Activated CD4-positive, CD25-positive, alpha-beta regulatory T cell treated with anti-CD3 and anti-CD28 coated beads, Interleukin-2, amount 50 U/mL, for 72 hours (primary cell): ENCODE data around the gene GNPTAB.

ENCODE experiments used
- DNase-seq: peaks from one replicate; pipeline ENCODE4 v3.0.0; 2021

Gene GNPTAB

GRCh38 chr12:101727098-101727497, 103.7 kb downstream of the GNPTAB start:
- no peak for DNase-seq

- DNase-seq, result no peak
These were observed 108.4 kb downstream of the GNPTAB start for GRCh38 chr12:101722392-101722791.

- DNase-seq, result no peak
These were observed 110.6 kb downstream of the GNPTAB start for GRCh38 chr12:101720118-101720517.

- no peak for DNase-seq
These were observed 111.2 kb downstream of the GNPTAB start for GRCh38 chr12:101719566-101719965.

GRCh38 chr12:101714877-101715444, 115.8 kb downstream of the GNPTAB start:
- no peak for DNase-seq

GRCh38 chr12:101713930-101714329, 116.8 kb downstream of the GNPTAB start:
- DNase-seq, result no peak

GRCh38 chr12:101713059-101713682, 117.6 kb downstream of the GNPTAB start:
- DNase-seq, result no peak

GRCh38 chr12:101710288-101710687, 120.5 kb downstream of the GNPTAB start:
- no peak for DNase-seq

- no peak for DNase-seq
These were observed 123.5 kb downstream of the GNPTAB start for GRCh38 chr12:101707131-101707782.

GRCh38 chr12:101706403-101706802, 124.4 kb downstream of the GNPTAB start:
- no peak for DNase-seq

- no peak for DNase-seq
These were observed 127.3 kb downstream of the GNPTAB start for GRCh38 chr12:101703487-101703886.

- no peak for DNase-seq
These were observed 130.4 kb downstream of the GNPTAB start for GRCh38 chr12:101700299-101700820.

- DNase-seq, result no peak
These were observed 131.9 kb downstream of the GNPTAB start for GRCh38 chr12:101698800-101699347.

- peak; percentile 59 for DNase-seq
These were observed 132.6 kb downstream of the GNPTAB start for GRCh38 chr12:101697930-101698799.

GRCh38 chr12:101697197-101697929, 133.4 kb downstream of the GNPTAB start, which contains the start of gene CHPT1:
Gene CHPT1 (plus strand): TSS chr12:101697640. CDS start chr12:101697862, 222 bp downstream.
- DNase-seq, result peak; percentile 66

GRCh38 chr12:101696251-101697196, 134.2 kb downstream of the GNPTAB start:
- no peak for DNase-seq

GRCh38 chr12:101695706-101696105, 135.1 kb downstream of the GNPTAB start:
- no peak for DNase-seq
